Cortex of kidney (tissue), 1 donor: Measurements from ENCODE around the gene PPIL4.
"Not testable (repeated sequence)": the region's sequence is repeated elsewhere in the genome, so short reads cannot be mapped to it uniquely, and the experiment has no call there.

ENCODE experiments used
- DNase-seq: peaks from one replicate; lab custom pipeline; 2025; lab: John Stamatoyannopoulos, UW

The PPIL4 gene

DNA sequence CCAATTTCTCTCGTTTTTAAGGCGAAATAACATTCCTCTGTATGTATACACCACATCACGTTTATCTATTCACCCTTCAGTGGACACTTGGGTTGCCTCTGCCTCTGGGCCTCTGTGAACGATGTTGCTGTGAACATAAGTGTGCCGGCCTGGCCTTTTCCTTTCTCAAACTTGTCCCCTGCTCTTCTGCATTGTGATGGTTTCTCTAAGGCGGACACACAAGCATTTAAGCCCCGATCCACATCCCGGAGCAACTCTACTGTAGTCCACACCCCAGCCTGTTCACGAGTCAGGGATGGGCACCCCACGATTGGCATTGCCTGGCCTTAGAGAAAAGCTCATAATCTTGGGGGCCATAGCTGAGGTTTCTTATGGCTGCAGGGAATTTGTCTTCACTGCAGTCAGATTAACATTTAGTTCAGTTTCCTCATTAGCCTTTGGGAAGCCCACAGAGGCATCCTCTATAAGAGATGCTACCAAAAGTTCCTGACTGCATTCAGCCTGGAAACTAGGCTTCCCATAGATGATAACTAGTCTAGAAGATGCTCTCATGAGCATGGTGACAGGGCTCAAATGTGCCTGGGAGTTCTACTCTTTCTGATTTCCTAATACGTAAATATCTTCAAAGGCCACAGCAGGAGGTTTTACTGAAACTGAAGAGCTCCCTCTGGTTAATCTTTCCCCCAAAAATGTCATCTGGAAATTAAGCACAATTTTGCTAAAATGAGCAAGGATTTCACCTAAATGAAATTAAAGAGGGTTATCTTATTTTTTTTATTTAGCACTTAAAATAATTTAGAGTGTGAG is 61.8 kb downstream of the PPIL4 start:
- no peak for DNase-seq

DNA sequence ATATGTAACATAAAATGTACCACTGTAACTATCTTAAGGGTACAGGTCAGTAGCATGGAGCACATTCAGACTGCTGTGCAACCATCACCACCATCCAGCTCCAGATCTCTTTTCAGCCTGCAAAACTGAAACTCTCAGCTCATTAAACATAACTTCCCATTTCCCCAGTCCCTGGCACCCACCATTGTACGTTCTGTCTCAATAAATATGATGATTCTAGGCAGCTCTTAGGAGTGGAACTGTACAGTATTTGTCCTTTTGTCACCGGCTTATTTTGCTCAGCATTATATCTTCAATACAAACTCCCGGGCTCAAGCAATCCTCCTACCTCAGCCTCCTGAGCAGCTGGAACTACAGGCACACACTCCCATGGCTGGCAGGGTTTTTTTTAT is 62.5 kb downstream of the PPIL4 start:
- no peak for DNase-seq

DNA sequence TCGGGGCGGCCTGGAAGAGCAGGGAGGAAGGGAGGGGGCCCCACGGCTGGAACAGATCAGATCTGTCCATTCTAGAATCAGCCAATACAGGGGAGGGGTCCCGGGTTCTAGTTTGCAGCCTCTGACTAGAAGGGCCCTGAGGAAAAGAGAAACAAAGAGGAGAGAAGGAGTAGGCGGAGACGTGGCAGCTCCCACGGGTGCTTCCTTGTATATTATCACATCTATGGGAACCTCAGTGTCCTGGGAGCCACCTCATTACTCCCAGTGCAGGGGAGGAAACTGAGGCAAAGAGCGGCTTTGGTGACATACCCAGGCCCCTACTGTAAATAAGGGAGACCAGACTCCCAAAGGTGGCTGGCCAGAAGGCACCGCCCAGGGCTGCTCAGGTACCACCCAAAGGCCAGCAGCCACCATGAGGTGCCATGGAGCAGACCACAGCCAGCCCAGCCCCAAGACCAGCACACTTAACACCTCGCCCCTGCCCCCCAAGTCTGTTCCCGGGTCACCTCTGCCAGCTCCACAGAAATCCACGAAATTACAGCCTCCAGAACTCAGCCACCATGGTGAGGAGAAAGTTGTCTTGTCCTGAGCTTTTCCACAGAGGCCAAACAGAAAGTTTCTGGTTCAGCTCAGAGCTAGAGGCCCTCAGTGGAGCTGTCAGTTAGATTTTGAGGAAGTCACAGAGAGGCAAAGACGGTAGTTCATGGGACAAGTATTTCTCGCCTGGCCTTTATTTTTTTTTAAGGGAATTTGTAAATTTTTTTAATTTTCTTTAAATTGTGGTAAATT is 63.1 kb downstream of the PPIL4 start:
- DNase-seq, result no peak

DNA sequence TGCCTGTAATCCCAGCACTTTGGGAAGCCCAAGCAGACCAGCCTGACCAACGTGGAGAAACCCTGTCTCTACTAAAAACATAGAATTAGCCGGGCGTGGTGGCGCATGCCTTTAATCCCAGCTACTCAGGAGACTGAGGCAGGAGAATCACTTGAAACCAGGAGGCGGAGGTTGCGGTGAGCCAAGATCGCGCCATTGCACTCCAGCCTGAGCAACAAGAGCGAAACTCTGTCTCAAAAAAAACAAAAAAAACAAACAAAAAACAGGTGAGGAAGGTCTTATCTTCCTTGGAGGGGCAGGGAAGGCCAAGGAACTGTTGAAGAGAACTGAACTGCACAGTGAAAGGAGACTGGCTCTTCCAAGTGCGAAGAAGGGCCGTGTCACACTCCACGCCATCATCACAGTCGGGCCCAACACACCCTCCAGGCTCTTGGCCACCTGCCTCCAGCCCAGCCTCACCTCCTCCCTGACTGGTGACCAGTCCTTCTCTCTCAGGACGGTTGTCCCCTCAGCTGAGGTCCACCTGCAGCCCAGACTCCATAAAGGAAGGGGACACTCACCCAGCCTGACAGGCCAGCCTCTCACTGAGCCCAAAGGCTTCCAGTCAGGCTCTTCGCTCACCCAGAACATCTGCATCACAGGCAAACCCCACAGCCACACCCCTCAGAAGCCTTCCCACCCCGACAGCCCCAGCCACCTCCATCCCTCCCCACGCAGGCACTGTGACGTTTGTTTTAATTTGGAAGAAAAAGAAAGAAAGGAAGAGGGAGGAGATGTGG is 65.2 kb downstream of the PPIL4 start:
- DNase-seq, result no peak

DNA sequence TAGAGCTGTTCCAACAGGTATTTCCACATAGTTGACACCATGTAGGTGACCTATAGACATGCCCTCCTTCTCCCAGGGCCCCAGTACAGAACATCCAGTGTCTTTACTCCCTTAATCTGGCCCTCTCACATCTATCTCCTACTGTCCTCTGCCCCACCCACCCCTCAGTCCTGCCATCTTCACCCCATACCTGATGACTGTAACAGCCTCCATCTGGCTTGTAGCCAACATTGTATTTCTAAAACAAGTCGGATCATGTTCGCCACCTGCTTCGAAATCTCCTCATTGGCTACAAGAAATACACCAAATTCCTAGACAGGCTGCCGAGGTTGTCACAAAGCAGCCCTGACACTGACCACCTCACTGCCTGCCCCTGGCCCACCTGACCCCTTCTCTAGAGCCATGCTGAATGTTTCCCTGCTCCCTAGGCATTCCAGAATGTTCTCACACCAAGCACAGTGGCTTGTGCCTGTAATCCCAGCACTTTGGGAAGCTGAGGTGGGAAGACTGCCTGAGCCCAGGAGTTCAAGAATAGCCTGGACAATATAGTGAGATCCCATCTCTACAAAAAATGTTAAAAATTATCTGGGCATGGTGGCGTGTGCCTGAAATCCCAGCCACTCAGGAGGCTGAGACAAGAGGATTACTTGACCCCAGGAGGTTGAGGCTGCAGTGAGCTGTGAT is 67.1 kb downstream of the PPIL4 start:
- DNase-seq, result no peak

DNA sequence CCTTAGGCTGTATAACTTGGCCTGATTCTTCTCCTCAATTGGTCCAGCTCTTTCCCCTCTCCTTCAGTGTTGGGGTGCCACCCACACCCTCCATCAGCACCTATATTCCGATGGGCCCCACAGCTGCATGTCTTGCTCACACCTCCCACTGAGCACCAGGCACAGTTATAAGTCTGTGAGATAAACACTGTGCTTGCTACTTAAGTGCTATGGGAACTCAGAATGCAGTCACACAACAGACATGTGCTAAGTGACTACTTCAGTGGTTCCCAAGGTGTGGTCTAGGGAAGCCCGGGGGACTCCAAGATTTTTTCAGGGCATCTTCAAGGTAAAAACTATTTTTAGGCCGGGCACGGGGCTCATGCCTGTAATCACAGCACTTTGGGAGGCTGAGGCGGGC is 68.3 kb downstream of the PPIL4 start:
- no peak for DNase-seq

DNA sequence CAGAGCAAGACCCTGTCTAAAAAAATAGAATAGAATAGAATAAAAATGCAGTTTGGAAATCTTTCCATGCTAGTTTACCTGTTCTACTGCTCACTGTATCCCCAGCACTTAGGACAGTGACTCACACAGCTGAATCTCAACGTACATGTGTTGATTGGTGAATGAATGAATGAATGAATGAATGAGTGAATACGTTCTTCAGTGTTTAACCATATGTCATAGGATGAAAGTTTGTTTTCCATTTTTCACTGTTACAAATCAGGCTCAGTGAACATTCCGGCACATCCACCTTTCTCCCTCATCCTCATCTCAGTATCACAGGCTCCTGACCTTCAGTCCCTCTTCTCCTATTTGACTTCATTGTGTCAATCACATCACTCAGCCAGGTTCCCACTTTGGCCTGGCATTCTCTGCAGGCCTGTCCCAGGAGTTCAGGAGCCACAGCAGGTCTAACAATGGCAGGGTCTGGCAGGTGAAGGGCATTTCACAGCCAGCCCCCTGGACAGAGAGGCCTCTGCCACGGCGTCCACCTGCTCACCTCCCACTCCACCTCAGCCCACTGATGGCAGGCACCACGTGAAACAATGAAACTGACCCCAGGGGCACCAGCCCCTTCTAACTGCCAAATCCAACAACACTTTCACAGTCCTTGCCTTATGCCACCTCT is 68.9 kb downstream of the PPIL4 start:
- no peak for DNase-seq

DNA sequence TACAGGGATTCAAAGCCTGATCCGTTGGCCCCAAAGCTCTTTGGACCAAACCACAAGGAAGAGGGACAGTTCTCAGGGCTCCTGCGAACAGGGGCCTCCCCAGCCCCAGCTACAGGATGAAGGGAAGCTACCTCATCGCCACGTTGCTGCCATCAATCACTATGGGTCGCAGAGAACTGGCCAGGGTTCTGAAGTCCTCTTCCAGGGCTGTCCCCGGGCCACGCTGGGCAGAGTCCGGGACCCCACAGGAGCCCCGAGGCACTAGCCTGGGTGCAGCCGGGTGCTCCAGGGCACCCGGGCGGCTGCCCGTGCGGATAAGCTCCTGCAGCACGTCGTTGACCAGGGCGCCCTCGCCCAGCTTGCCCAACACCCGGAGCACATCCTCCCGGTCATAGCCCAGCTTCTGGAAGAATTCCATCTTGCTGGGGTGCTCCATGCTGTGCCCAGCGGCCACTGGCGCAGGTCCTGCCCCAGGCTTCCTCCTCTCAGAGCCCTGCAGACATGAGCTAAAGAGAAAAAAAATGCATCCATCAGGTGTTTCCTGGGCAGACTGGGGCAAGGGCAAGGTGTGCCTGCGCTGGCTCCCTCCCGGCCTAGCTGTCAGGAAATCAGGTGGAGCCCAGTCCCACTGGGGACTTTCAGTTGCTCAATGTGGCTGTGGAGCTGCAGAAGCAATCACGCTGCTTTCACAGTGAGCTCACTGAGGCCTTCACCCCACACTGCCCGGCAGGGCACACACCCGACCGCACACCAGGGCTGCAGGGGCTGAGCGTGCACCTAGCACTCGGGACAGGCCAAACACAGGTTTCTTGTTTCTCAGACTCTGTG is 71.5 kb downstream of the PPIL4 start:
- no peak for DNase-seq

DNA sequence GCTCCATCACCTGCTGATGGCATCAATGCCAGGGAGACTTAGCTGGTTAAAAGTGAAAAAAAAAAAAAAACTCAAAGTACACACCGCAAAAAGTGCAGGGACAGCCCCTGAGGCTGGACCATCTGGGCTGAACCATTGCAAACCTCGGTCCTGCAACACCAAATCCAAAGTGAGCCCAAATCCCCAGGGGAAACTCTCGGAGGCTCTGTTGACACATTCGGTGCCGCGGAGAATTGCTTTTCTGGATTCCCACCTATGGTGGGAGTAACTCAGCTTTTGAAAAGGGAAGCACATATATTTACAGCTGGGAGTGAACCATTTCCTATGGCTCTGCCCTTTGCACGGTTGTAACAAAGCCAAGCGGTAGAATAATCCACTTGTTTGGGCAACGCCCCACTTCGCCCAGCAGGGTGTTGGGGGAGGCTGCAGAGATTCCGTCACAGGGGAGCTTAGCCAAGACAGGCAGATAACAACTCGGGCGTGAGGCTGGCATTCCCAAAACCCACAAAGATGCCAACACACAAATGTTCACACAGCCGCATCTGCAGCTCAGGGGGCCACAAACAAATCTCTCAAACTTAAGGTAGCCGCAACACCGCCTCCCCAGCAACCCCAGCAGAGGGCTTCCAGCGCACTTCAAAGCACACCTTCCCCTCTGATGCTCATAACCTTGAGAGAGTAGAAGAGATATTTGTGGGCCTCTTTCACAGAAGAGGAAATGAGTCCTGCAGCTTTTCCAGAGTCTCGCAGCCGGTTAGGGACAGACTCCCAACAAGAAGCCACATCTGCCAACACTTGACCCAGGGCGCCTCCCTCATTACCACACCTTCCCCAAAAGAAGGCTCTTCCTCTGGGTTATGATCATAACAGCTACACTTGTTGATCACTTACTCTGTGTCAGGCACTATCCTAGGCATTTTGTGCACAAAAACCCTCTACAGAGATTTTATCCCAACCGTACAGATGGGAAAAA is 72.5 kb downstream of the PPIL4 start:
- no peak for DNase-seq

DNA sequence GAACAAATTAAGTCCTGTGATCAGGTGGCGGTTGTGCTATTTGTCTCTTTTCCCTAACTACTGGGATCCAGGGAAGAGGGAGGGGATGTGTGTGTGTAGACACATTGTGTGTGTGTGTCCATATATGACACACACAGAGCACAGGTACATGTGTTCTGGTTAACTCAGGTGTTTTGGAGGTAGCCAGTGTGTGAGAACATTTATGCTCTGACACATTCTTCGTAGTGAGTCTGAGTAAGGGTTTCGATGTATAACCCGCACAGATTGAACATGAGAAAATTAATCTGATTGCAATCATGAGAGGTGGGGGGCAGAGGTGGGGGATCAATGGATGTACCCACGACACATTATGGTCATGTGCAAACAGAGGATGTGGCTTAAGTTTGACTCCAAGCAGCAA is 73.6 kb downstream of the PPIL4 start:
- no peak for DNase-seq

DNA sequence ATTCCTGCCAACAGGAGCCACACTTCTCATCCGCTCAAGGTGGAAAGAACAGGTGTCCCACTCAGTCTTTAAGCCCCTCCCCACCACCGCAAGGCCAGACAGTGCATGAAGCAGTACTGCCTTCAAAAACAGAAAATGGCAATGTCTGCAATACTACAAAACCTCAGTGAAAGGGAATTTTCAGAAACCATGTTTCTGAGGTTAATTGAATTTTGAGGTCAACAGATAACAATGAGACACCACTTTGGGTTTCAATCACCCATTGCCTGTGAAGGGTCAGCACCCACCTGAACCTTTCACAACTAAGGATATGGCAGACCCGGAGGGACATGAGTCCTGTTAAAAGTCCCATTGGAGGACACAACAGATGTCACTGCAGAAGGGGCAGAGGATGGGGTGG is 74.0 kb downstream of the PPIL4 start:
- DNase-seq, result no peak

DNA sequence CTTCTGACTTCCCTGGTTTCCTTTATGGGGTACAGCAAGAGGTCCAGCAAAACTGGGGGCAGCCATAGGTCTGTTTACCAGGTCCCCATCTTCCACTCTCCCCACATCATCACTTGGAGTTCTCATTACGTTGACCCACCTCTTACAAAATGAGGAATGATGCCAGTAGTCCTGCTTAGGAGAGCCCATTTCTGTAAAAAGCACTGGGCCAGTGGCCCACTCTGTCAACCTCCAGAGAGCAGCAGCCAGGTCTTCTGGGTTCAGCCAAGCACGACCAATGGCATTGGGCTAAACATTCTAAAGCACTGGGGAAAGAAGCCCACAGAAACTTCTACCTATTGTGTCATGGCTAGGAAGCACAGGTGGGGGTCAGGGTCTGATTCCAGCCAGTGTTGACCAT is 74.9 kb downstream of the PPIL4 start:
- DNase-seq, result no peak

DNA sequence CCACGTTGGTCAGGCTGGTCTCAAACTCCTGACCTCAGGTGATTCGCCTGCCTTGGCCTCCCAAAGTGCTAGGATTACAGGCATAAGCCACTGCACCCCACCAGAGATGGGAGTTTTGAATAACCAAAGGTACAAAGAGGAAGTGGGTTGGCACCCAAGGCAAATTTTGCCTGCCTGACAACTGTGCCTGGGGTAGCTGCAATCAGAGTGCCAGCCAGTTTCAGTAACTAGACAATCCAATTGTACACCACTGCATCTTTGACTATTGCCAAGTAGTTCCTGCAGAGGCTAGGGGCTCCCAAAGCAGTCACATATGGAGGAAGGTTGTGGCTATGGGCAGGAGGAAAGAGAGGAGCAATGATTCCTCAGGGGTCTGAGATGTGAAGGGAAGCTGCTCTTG is 77.7 kb downstream of the PPIL4 start:
- no peak for DNase-seq

DNA sequence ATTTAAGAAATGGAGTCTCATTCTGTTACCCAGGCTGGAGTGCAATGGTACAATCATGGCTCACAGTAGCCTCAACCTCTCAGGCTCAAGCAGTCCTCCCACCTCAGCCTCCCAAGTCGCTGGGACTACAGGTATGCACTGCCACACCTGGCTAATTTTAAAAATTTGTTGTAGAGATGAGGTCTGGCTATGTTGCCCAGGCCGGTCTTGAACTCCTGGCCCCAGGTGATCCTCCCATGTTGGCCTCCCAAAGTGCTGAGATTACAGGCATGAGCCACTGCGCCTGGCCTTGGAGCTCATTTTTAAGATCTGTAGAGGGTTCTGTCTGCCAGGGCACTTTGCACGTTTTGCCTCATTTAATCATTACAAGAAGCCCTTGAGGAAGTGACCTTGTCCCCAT is 78.6 kb downstream of the PPIL4 start:
- DNase-seq, result no peak

DNA sequence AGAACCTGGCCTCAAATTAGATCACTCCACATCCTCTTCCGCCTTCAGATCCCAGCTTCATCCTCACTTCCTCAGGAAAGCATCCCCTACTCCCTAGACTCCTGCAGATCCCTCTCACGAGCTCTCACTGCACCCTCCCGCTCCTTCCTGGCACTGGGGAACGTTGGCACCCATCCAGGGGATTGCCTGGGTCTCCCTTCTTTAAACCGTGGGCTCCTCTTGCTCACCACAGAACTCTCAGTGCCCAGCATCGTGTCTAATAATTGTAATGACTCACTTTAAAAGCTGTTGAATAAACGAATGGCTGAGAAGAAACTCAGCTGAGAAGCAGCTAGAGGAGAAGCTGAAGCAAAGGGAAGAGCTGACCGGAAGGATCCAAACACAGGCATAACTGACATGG is 81.4 kb downstream of the PPIL4 start:
- no peak for DNase-seq

DNA sequence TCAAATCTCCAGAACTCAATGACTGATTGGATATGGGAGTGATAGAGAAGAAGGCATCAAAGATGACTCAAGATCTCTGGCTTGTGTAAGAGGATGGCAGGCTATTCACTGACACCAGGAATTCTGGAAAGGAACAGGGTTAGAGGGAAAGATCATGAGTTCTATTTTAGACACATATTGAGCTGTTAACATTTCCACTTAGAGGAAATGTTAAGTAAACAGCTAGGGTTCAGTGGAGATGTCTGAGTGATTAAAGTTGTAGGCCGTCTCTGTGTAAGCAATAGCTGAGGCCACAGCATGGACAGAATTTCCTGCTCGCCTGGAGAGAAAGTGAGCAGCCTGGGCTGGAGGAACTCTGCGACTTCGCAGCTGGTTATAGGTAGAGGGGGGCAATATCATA is 82.1 kb downstream of the PPIL4 start:
- DNase-seq, result no peak

DNA sequence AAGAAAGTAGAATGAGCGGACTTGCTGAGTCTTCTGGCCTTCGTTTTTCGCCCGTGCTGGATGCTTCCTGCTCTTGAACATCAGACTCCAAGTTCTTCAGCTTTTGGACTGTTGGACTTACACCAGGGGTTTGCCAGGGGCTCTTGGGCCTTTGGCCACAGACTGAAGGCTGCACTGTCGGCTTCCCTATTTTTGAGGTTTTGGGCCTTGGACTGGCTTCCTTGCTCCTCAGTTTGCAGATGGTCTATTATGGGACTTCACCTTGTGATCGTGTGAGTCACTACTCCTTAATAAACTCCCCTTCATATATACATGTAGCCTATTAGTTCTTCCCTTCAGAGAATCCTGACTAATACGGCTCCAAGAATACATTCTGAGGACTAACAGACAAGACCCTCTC is 83.1 kb downstream of the PPIL4 start:
- not testable (repeated sequence) for DNase-seq

DNA sequence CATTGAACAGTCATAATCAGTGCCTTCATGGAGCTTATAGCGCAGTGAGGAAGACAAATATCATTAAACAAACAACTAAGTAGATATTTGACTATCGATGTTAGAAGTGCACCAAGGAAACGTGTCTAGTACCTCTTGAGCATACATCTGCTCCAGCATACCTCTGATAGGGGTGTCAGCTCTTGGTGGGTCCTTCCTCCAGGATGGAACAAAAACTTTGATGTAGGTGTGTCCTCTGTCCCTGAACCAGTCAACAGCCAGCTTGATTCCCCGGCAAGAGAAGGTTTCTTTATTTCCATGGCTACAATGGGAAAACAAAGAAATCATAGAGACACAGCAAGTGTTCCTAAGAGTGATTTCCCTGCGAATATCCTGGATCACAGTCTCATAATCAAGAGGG is 84.2 kb downstream of the PPIL4 start:
- no peak for DNase-seq

DNA sequence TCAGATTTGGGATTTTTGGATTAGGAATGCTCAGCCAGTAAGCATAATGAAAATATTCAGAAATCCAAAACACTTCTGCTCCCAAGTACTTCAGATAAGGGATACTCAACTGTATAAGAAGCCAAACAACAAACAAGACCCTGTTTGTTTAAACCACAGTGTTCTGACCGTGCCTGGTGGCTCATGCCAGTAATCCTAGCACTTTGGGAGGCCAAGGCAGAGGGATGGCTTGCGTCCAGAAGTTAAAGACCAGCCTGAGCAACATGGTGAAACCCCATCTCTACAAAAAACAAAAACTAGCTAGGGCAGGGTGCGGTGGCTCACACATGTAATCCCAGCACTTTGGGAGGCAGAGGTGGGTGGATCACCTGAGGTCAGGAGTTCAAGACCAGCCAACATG is 85.6 kb downstream of the PPIL4 start:
- not testable (repeated sequence) for DNase-seq

DNA sequence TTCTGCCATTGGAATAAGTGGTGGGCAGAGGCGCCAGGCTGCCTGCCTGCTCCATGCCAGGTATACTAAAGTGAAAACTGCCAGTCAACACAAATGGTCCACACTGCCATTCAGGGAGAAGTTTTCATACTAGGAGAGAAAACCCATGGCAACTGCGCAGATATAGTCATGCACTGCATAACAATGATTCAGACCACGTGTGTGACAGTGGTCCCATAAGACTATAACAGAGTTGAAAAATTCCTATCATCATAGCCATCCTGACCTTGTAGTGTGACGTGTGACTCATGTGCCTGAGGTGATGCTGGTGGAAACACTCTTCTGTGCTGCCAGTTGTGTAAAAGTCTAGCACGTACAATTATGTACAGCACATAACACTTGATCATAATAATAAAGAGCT is 86.1 kb downstream of the PPIL4 start:
- no peak for DNase-seq
